K562 (cell line): ENCODE measurements around the gene LAMTOR1. TPM values are rescaled to one million over a fixed set of nuclear protein-coding genes. Genes with fewer than 3 reads are reported as not detected.

Experiments
- ATAC-seq: fragments of 200-7000 bp; cut with Tn5 transposase; 3 replicates; pipeline ENCODE4 v1.9.1; 2020; ENCODE audit warnings: moderate library complexity
- BruUV-seq: library from RNA; stranded (reverse); fragments of 400-500 nt; replicated peaks from 2 replicates; lab custom pipeline; 2021; lab: Mats Ljungman, UMichigan
- CTCF ChIA-PET: fragments of 300-600 bp; formaldehyde crosslinking; extraction: SDS; loops from one replicate; lab custom pipeline; 2021; ENCODE audit warnings: low intra/inter-chr PET ratio; lab: Yijun Ruan, JAX
- POLR2A ChIA-PET: fragments of 300-600, 350-650 bp; sonication (Branson Sonifier 250); formaldehyde crosslinking; extraction: SDS; loops from one replicate; lab custom pipeline; 2021; ENCODE audit warnings: antibody characterized with exemption, inconsistent platforms; lab: Yijun Ruan, JAX
- DNase-seq, 4 experiments: peaks; one replicate each; pipeline versions ENCODE4 v3.0.0 to v3.0.0-alpha.2; 2011 to 2018; ENCODE audit warnings: low spot score in 3 of 4, mixed read lengths in 3 of 4; ENCODE audit errors: extremely low read depth in 1 of 4
- FAIRE-seq: peaks from 2 replicates; lab custom pipeline; 2011; peaks lifted over from hg19 to GRCh38; lab: Jason Lieb, UNC
- H2AFZ ChIP-seq: 2 replicates; pipeline ENCODE4 v1.6.0; 2011; ENCODE audit warnings: low read depth, low read length, control low read depth, inconsistent platforms
- H3K27ac ChIP-seq: fragments of 200-600 bp; 3 replicates; pipeline ENCODE4 v1.8.0; 2011; ENCODE audit warnings: low read depth, mild to moderate bottlenecking, control low read depth, inconsistent platforms, low read length, moderate library complexity, mixed read lengths; ENCODE audit errors: extremely low read depth
- H3K27me3 ChIP-seq, 2 experiments: fragments of 300-600 bp in 1 of 2; 2 replicates in 1 of 2; 3 replicates in 1 of 2; pipeline versions ENCODE4 v1.6.0 to v1.8.0; 2011; ENCODE audit warnings: inconsistent platforms in 2 of 2, low read length in 2 of 2, mild to moderate bottlenecking in 1 of 2, mixed read lengths in 1 of 2, moderate library complexity in 1 of 2; ENCODE audit not compliant: control insufficient read depth in 2 of 2, insufficient read depth in 2 of 2
- H3K36me3 ChIP-seq: fragments of 300-600 bp; 3 replicates; pipeline ENCODE4 v1.8.0; 2011; ENCODE audit warnings: mild to moderate bottlenecking, low read length, inconsistent platforms; ENCODE audit not compliant: control insufficient read depth, insufficient read depth
- H3K4me1 ChIP-seq, 2 experiments: fragments of 200-600 bp in 1 of 2; replicated peaks in 1 of 2; 2 replicates in 1 of 2; 3 replicates in 1 of 2; pipeline versions ENCODE4 v1.5.1 to v1.8.0; 2011; ENCODE audit warnings: inconsistent platforms in 2 of 2, low read length in 2 of 2, mild to moderate bottlenecking in 1 of 2, mixed read lengths in 1 of 2, moderate library complexity in 1 of 2; ENCODE audit not compliant: control insufficient read depth in 2 of 2, insufficient read depth in 2 of 2
- H3K4me2 ChIP-seq: 2 replicates; pipeline ENCODE4 v1.6.1; 2011; ENCODE audit warnings: low read length, control low read depth, inconsistent platforms, mixed read lengths; ENCODE audit not compliant: insufficient read depth
- H3K4me3 ChIP-seq: fragments of 200-600 bp; sonication (generic), shearing (Covaris generic); 2 replicates; pipeline ENCODE4 v1.5.1; 2016; ENCODE audit warnings: control low read depth, inconsistent platforms
- H3K79me2 ChIP-seq: fragments of 200-600 bp; 3 replicates; pipeline ENCODE4 v1.8.0; 2011; ENCODE audit warnings: low read length, inconsistent platforms; ENCODE audit not compliant: control insufficient read depth, insufficient read depth
- H3K9ac ChIP-seq, 2 experiments: 2 replicates each; pipeline versions ENCODE4 v1.6.0 to v1.6.1; 2011; ENCODE audit warnings: low read depth in 2 of 2, low read length in 2 of 2, control low read depth in 1 of 2, inconsistent platforms in 1 of 2, mild to moderate bottlenecking in 1 of 2, mixed read lengths in 1 of 2; ENCODE audit not compliant: insufficient read depth in 1 of 2
- H3K9me1 ChIP-seq: one replicate; pipeline ENCODE4 v1.6.0; 2011; ENCODE audit warnings: inconsistent platforms, mild to moderate bottlenecking, low read length, moderate library complexity; ENCODE audit not compliant: control insufficient read depth, insufficient read depth
- H3K9me3 ChIP-seq: replicated peaks from 2 replicates; pipeline ENCODE4 v1.5.1; 2011; ENCODE audit warnings: low read depth, low read length, inconsistent platforms; ENCODE audit not compliant: control insufficient read depth, insufficient read depth
- H4K20me1 ChIP-seq: replicated peaks from 2 replicates; pipeline ENCODE4 v1.6.1; 2011; ENCODE audit warnings: low read length, inconsistent platforms, mixed read lengths; ENCODE audit not compliant: control insufficient read depth, insufficient read depth
- CREB1 ChIP-seq, 2 experiments: sonication (generic) in 1 of 2; formaldehyde crosslinking in 1 of 2; IDR thresholded peaks; 2 replicates each; pipeline versions ENCODE4 v1.6.1 to v1.8.0; 2012 to 2022; ENCODE audit warnings: inconsistent platforms in 1 of 2, mild to moderate bottlenecking in 1 of 2, missing genetic modification reagents in 1 of 2, moderate library complexity in 1 of 2
- CREM ChIP-seq: IDR thresholded peaks from 2 replicates; pipeline ENCODE4 v1.6.1; 2014; ENCODE audit warnings: antibody characterized with exemption, low read depth
- FOSL1 ChIP-seq: fragments of 200-800 bp; sonication (Bioruptor generic); conservative IDR thresholded peaks from 2 replicates; pipeline ENCODE4 v1.6.1; 2016; ENCODE audit warnings: missing genetic modification characterization, missing compliant biosample characterization
- FUS ChIP-seq: fragments of 200-400 bp; formaldehyde crosslinking; optimal IDR thresholded peaks from 2 replicates; pipeline ENCODE3; 2017; ENCODE audit warnings: low read depth, low read length
- GATAD2A ChIP-seq: fragments of 450-650 bp; IDR thresholded peaks from 2 replicates; pipeline ENCODE4 v1.6.1; 2017
- HMBOX1 ChIP-seq: sonication (generic); IDR thresholded peaks from 2 replicates; pipeline ENCODE4 v1.6.1; 2016
- MNT ChIP-seq, 2 experiments: fragments of 450-650 bp; conservative IDR thresholded peaks; 2 replicates each; pipeline ENCODE4 v1.6.1; 2017; ENCODE audit warnings: mild to moderate bottlenecking in 2 of 2, moderate library complexity in 2 of 2
- RBM39 ChIP-seq: fragments of 200-400 bp; formaldehyde crosslinking; optimal IDR thresholded peaks from 2 replicates; pipeline ENCODE3; 2018; ENCODE audit warnings: low read depth, low read length
- SMARCA4 ChIP-seq: fragments of 450-650 bp; IDR thresholded peaks from 2 replicates; pipeline ENCODE4 v1.6.1; 2016
- SRSF7 ChIP-seq: fragments of 200-400 bp; formaldehyde crosslinking; optimal IDR thresholded peaks from 2 replicates; pipeline ENCODE3; 2017; ENCODE audit warnings: mild to moderate bottlenecking, low read depth, low read length
- TRIM28 ChIP-seq: fragments of 450-650 bp; IDR thresholded peaks from 2 replicates; pipeline ENCODE4 v1.6.1; 2017
- VEZF1 ChIP-seq: fragments of 200-800 bp; sonication (Bioruptor generic); IDR thresholded peaks from 2 replicates; pipeline ENCODE4 v1.6.1; 2017; ENCODE audit warnings: missing genetic modification characterization, missing compliant biosample characterization
- ZBTB5 ChIP-seq: fragments of 450-650 bp; IDR thresholded peaks from 2 replicates; pipeline ENCODE4 v1.6.1; 2017; ENCODE audit warnings: antibody characterized with exemption
- ZNF347 ChIP-seq: fragments of 450-650 bp; formaldehyde crosslinking; IDR thresholded peaks from 2 replicates; pipeline ENCODE4 v1.4.0; 2020; ENCODE audit warnings: low read depth, mild to moderate bottlenecking, moderate library complexity
- ZNF639 ChIP-seq, 2 experiments: fragments of 200-800 bp in 1 of 2; sonication (Bioruptor generic) in 1 of 2; sonication (generic) in 1 of 2; formaldehyde crosslinking in 1 of 2; IDR thresholded peaks in 1 of 2; conservative IDR thresholded peaks in 1 of 2; 2 replicates each; pipeline versions ENCODE4 v1.5.0 to v1.6.1; 2016 to 2020; ENCODE audit warnings: missing compliant biosample characterization in 1 of 2, missing genetic modification characterization in 1 of 2, missing genetic modification reagents in 1 of 2
- WGBS: fragments of 100-300 bp; shearing (Covaris generic); methylation state at CpG from one replicate; pipeline ENCODE4 v1.1.6; 2016; ENCODE audit warnings: low coverage, mixed read lengths; ENCODE audit not compliant: insufficient coverage; ENCODE audit errors: missing lambda C conversion rate; 5-methylcytosine and 5-hydroxymethylcytosine counted together
- in situ Hi-C: fragments of 300-500 bp; cut with MboI; formaldehyde crosslinking; loops from 4 replicates; pipeline ENCODE4 v1.15.0; 2018; ENCODE audit warnings: inconsistent platforms, mixed read lengths
- intact Hi-C: fragments of 100-400 bp; cut with micrococcal nuclease; formaldehyde crosslinking; loops from 2 replicates; pipeline ENCODE4 v1.14.2; 2022
- polyA plus RNA-seq, 8 experiments: library from polyadenylated mRNA; depleted of rRNA in 4 of 8; stranded (reverse) in 5 of 8; unstranded in 3 of 8; fragments of >200 nt; fragmentation: Nextera tagmentation in 2 of 8; fragmentation: Illumina TruSeq in 1 of 8; extraction: Ambion mirVana in 2 of 8; extraction: Trizol in 1 of 8; gene quantifications; 2 replicates each; pipeline versions ENCODE4 v1.2.1 to v1.2.3, GENCODE V29; 2011 to 2014; ENCODE audit warnings: inconsistent platforms in 1 of 8, missing spikeins in 1 of 8
- total RNA-seq, 7 experiments: library from RNA; depleted of rRNA in 6 of 7; stranded (reverse); fragments of >200 nt in 6 of 7; fragmentation: Illumina TruSeq in 2 of 7; extraction: Trizol in 2 of 7; gene quantifications; 2 replicates each; pipeline versions ENCODE4 v1.2.1 to v1.2.3, GENCODE V29; 2011 to 2021; ENCODE audit warnings: low replicate concordance in 1 of 7

Gene LAMTOR1
- total and polyA plus RNA-seq, 9 of the 15 experiments (the other 6 are each of a cell fraction or from before 2014, with no cell fraction given), result 62.6 to 104 (median 85.3) TPM

- no peaks in the 10 kb centered on the region for H3K79me2 ChIP-seq
- ChIA-PET POLR2A (interaction anchor here (1.2 to 1.7 kb wide), 2 partner anchors 29 to 83 kb away, joined by 3 read pairs; partner anchors contain the start of gene ANAPC15), CTCF (no interaction called here)
- intact Hi-C loops (no loop called here), in situ Hi-C loops (no loop called here)
- ATAC-seq (no peak), FAIRE-seq (no peak), DNase-seq (no peak)
- no peaks in the 10 kb centered on the region for H4K20me1 ChIP-seq
- no TSS peak for BruUV-seq
- H3K4me2 ChIP-seq, result no peak overlapping the region
- H3K9me3 ChIP-seq, result no peaks in the 10 kb centered on the region
- H3K4me1 ChIP-seq, result peaks cover under 1 to 3% of the 10 kb centered on the region in 2 experiments; a peak in 3 of 5 replicates
- TF ChIP-seq FUS (no peak), SMARCA4 (no peak), ZNF639 (CRISPR knock-in tag; conservative IDR thresholded peaks at IDR 0.05 in 1 of 2, IDR thresholded peaks at IDR 0.05 in 1 of 2) (peak in 1 of 2 experiments; percentile 31; a peak in 1 of 4 replicates), HMBOX1 (0 out of 2 replicates have a peak, but pooled peaks have one; percentile 20), CREM (peak; percentile 15; the same call in 1 of the 2 replicates), MNT (conservative IDR thresholded peaks at IDR 0.05) (no peak), CREB1 (IDR thresholded peaks at IDR 0.05) (no peak), CREB1 (CRISPR knock-in tag; IDR thresholded peaks at IDR 0.05) (no peak), VEZF1 (CRISPR knock-in tag) (0 out of 2 replicates have a peak, but pooled peaks have one; percentile 22), ZBTB5 (no peak), FOSL1 (peak; percentile 59), SRSF7 (no peak), ZNF347 (no peak), GATAD2A (no peak), RBM39 (no peak), TRIM28 (no peak)
- no peaks in the 10 kb centered on the region for H3K27me3 ChIP-seq
- no peak overlapping the region for H3K27ac ChIP-seq
- H3K9ac ChIP-seq, result no peak overlapping the region
- H3K36me3 ChIP-seq, result no peaks in the 10 kb centered on the region
- WGBS, result 12% methylated on average over 3 of the region's 3 CpGs
- no peak overlapping the region for H2AFZ ChIP-seq
- H3K9me1 ChIP-seq, result no peaks in the 10 kb centered on the region
- no peak overlapping the region for H3K4me3 ChIP-seq
Measured at GRCh38 chr11:72141066-72141465, 38.0 kb upstream of the LAMTOR1 start.
